ENCODE data around the gene KSR1.
"Not testable (repeated sequence)": the region's sequence is repeated elsewhere in the genome, so short reads cannot be mapped to it uniquely, and the experiment has no call there.

KSR1 gene

DNA sequence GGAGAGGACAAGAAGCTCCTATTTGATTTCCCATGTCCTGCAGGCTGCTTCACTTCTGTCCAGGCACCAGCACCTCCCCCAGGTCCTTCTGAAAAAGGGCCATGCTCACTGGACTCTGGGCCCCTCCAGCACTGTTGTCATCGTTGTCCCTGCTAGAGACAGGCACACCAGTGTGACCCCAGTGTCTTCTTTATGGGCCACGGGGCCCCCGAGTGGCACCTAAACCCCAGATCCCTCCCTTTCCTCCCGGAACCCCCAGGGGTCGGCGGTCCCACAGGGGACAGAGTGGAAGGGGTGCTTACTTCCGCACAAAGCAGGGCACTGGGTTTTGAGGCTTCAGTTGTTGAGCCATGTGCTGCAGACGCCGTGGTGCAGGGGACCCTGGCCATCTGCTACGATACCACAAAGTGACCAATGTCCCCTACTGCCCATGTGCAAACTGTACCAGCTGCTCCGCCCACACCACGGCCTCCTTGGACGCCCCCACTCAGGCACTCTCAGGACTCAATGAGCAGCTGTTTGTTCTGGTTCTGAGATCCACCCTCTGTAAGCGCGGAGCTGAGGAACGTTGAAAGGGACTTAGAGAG lies 199.4 kb downstream of the KSR1 start:
- 95% methylated on average over 7 of the region's 16 CpGs for WGBS (ENCODE audit: insufficient coverage)
- POLR2A ChIA-PET = not testable (repeated sequence)

DNA sequence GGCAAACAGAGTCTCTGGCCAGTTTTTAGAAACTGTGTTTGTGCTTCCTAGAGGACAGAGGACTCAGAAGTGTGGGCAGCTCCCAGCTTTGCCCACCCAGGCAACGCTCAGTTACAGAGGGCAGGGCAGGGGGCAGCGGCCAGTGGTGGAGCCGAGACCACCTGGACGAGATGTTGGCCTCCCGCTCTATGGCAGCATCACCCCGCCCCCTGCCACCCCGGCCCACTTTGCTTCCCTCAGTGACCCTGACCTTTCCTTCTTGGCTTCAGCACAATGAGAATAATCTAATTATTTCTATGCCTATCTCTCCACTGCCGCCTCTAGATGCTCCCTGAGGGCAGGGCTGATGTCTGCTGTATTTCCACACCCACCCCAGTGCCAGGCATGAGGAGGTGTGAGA lies 200.4 kb downstream of the KSR1 start:
- CTCF ChIA-PET = interaction anchor here (2.1 to 10.8 kb wide), 2 partner anchors 99 to 223 kb away, joined by 7 to 97 read pairs; no protein-coding TSS in a partner anchor
- DNase-seq; H3K27me3 ChIP-seq (replicated peaks in 2 of 5; ENCODE audit: control insufficient read depth in 4 of 5, insufficient read depth in 5 of 5, low read length in 4 of 5); H3K27ac ChIP-seq (ENCODE audit: insufficient read depth in 1 of 2, low read depth in 1 of 2, low read length in 2 of 2, poor library complexity in 1 of 2, severe bottlenecking in 2 of 2); H3K9me3 ChIP-seq (ENCODE audit: control extremely low read depth in 1 of 5, control insufficient read depth in 4 of 5, insufficient read depth in 2 of 5, low read depth in 1 of 5, low read length in 4 of 5); H3K36me3 ChIP-seq (ENCODE audit: control insufficient read depth in 4 of 4, insufficient read depth in 4 of 4, low read length in 3 of 4); H3K4me3 ChIP-seq (ENCODE audit: control insufficient read depth in 1 of 7, extremely low read depth in 1 of 7, insufficient read depth in 4 of 7, low read depth in 2 of 7, low read length in 6 of 7); H3K4me1 ChIP-seq (ENCODE audit: control extremely low read depth in 1 of 4, control insufficient read depth in 4 of 4, insufficient read depth in 4 of 4, low read length in 3 of 4); POLR2A ChIA-PET: not testable (repeated sequence)
- 93% methylated on average over 7 of the region's 8 CpGs for WGBS (ENCODE audit: insufficient coverage)

More for the DNA sequence above, 199.4 kb downstream of the KSR1 start:
- CTCF ChIA-PET = interaction anchor here (1.0 to 10.8 kb wide), 14 partner anchors 9 to 418 kb away, joined by 3 to 102 read pairs (median 6); no protein-coding TSS in a partner anchor
- H3K9me3 ChIP-seq (ENCODE audit: control extremely low read depth in 1 of 5, control insufficient read depth in 4 of 5, insufficient read depth in 2 of 5, low read depth in 1 of 5, low read length in 4 of 5); DNase-seq; H3K27ac ChIP-seq (ENCODE audit: insufficient read depth in 1 of 2, low read depth in 1 of 2, low read length in 2 of 2, poor library complexity in 1 of 2, severe bottlenecking in 2 of 2); H3K27me3 ChIP-seq (replicated peaks in 2 of 5; ENCODE audit: control insufficient read depth in 4 of 5, insufficient read depth in 5 of 5, low read length in 4 of 5); H3K4me1 ChIP-seq (ENCODE audit: control extremely low read depth in 1 of 4, control insufficient read depth in 4 of 4, insufficient read depth in 4 of 4, low read length in 3 of 4); H3K4me3 ChIP-seq (ENCODE audit: control insufficient read depth in 1 of 7, extremely low read depth in 1 of 7, insufficient read depth in 4 of 7, low read depth in 2 of 7, low read length in 6 of 7); H3K36me3 ChIP-seq (ENCODE audit: control insufficient read depth in 4 of 4, insufficient read depth in 4 of 4, low read length in 3 of 4): not testable (repeated sequence)

DNA sequence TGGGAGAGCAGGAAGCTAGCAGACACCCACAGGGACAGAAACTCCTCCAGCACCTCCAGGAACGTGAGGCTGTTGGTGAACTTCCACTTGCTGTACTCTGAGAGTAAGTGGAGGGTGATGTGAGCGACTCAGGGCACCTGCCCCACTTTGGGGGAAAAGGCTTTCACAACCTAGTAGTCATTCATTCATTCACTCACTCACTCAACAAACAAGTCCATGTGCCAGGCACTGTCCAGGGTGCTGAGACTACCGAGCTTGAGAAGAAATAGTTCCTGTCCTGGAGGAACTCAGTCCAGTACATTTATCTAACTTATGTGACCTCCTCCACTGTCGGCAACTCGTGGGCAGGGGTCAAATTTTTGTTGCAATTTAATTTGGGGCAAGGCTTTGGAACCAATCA lies 201.4 kb downstream of the KSR1 start:
- Histone ChIP-seq H3K4me1 (ENCODE audit: control extremely low read depth in 1 of 4, control insufficient read depth in 4 of 4, insufficient read depth in 4 of 4, low read length in 3 of 4) (peaks cover 0 to 3% (median under 1%) of the 10 kb centered on the region in 4 experiments), H3K27ac (ENCODE audit: insufficient read depth in 1 of 2, low read depth in 1 of 2, low read length in 2 of 2, poor library complexity in 1 of 2, severe bottlenecking in 2 of 2) (no peak overlapping the region), H3K4me3 (ENCODE audit: control insufficient read depth in 1 of 7, extremely low read depth in 1 of 7, insufficient read depth in 4 of 7, low read depth in 2 of 7, low read length in 6 of 7) (no peak overlapping the region), H3K27me3 (replicated peaks in 2 of 5; ENCODE audit: control insufficient read depth in 4 of 5, insufficient read depth in 5 of 5, low read length in 4 of 5) (peaks cover 0 to 1% (median 0%) of the 10 kb centered on the region in 5 experiments), H3K36me3 (ENCODE audit: control insufficient read depth in 4 of 4, insufficient read depth in 4 of 4, low read length in 3 of 4) (no peaks in the 10 kb centered on the region), H3K9me3 (ENCODE audit: control extremely low read depth in 1 of 5, control insufficient read depth in 4 of 5, insufficient read depth in 2 of 5, low read depth in 1 of 5, low read length in 4 of 5) (no peaks in the 10 kb centered on the region)
- DNase-seq = peak in 2 of 3 donors; percentile 50 to 58
- ChIA-PET CTCF (interaction anchor here (1.4 to 10.8 kb wide), 3 partner anchors 26 to 222 kb away, joined by 3 to 97 read pairs (median 7); no protein-coding TSS in a partner anchor), POLR2A (no interaction called here)
- WGBS (ENCODE audit: insufficient coverage) = 50% methylated on average over 1 of the region's 5 CpGs

DNA sequence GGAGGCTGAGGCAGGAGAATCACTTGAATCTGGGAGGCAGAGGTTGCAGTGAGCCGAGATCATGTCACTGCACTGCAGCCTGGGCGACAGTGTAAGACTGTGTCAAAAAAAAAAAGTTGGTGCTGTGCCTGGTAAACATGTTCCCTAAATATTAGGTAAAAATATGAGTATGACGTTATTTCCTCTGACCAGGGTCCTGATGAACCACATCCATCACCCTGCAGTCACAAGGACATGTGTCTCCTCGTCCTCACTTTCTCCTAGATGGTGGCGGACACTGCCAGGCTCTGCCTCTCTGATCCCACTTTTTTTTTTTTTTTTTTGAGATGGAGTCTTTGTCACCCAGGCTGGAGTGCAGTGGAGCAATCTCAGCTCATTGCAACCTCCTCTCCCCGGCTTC lies 203.4 kb downstream of the KSR1 start:
- H3K4me3 ChIP-seq (ENCODE audit: control insufficient read depth in 1 of 7, extremely low read depth in 1 of 7, insufficient read depth in 4 of 7, low read depth in 2 of 7, low read length in 6 of 7) = no peak overlapping the region
- no peak for DNase-seq
- ChIA-PET CTCF (interaction anchor here (1.8 kb wide), 1 partner anchor 97 kb away, joined by 9 read pairs; no protein-coding TSS in a partner anchor), POLR2A (interaction anchor here (0.6 kb wide), 1 partner anchor 52 kb away, joined by 5 read pairs; no protein-coding TSS in a partner anchor)
- H3K36me3 ChIP-seq (ENCODE audit: control insufficient read depth in 4 of 4, insufficient read depth in 4 of 4, low read length in 3 of 4) = no peaks in the 10 kb centered on the region
- WGBS (ENCODE audit: insufficient coverage) = 85% methylated on average over 2 of the region's 6 CpGs
- H3K27me3 ChIP-seq (replicated peaks in 2 of 5; ENCODE audit: control insufficient read depth in 4 of 5, insufficient read depth in 5 of 5, low read length in 4 of 5) = peaks cover 0 to 3% (median 0%) of the 10 kb centered on the region in 5 experiments
- no peak overlapping the region for H3K27ac ChIP-seq (ENCODE audit: insufficient read depth in 1 of 2, low read depth in 1 of 2, low read length in 2 of 2, poor library complexity in 1 of 2, severe bottlenecking in 2 of 2)
- H3K4me1 ChIP-seq (ENCODE audit: control extremely low read depth in 1 of 4, control insufficient read depth in 4 of 4, insufficient read depth in 4 of 4, low read length in 3 of 4) = no peaks in the 10 kb centered on the region
- H3K9me3 ChIP-seq (ENCODE audit: control extremely low read depth in 1 of 5, control insufficient read depth in 4 of 5, insufficient read depth in 2 of 5, low read depth in 1 of 5, low read length in 4 of 5) = no peaks in the 10 kb centered on the region

DNA sequence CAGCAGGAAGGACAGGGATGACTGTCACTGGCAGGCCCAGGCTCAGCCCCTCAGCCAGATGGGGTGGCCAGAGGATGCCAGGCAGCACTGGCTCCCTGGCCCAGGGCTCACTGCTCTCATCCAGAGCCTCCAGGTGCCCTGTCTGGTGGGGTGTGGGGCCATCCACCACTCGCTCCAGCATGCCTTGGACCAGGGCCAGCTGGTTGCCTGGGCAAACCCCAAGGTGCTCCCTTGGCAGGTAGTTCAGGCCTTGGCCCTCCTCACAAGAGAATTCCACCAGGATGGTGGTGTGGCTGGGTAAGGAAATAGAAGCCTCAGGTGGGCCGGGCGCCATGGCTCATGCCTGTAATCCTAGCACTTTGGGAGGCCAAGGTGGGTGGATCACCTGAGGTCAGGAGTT lies 204.2 kb downstream of the KSR1 start:
- Histone ChIP-seq H3K36me3 (ENCODE audit: control insufficient read depth in 4 of 4, insufficient read depth in 4 of 4, low read length in 3 of 4) (no peaks in the 10 kb centered on the region), H3K27me3 (replicated peaks in 2 of 5; ENCODE audit: control insufficient read depth in 4 of 5, insufficient read depth in 5 of 5, low read length in 4 of 5) (peaks cover 0 to 3% (median 0%) of the 10 kb centered on the region in 5 experiments), H3K4me1 (ENCODE audit: control extremely low read depth in 1 of 4, control insufficient read depth in 4 of 4, insufficient read depth in 4 of 4, low read length in 3 of 4) (no peaks in the 10 kb centered on the region), H3K4me3 (ENCODE audit: control insufficient read depth in 1 of 7, extremely low read depth in 1 of 7, insufficient read depth in 4 of 7, low read depth in 2 of 7, low read length in 6 of 7) (no peak overlapping the region), H3K27ac (ENCODE audit: insufficient read depth in 1 of 2, low read depth in 1 of 2, low read length in 2 of 2, poor library complexity in 1 of 2, severe bottlenecking in 2 of 2) (no peak overlapping the region), H3K9me3 (ENCODE audit: control extremely low read depth in 1 of 5, control insufficient read depth in 4 of 5, insufficient read depth in 2 of 5, low read depth in 1 of 5, low read length in 4 of 5) (no peaks in the 10 kb centered on the region)
- no peak for DNase-seq
- POLR2A ChIA-PET = interaction anchor here (0.6 kb wide), 1 partner anchor 52 kb away, joined by 5 read pairs; no protein-coding TSS in a partner anchor
- CTCF ChIA-PET = interaction anchor here (0.7 to 1.8 kb wide), 3 partner anchors 14 to 96 kb away, joined by 3 to 9 read pairs (median 3); no protein-coding TSS in a partner anchor
- 76% methylated on average over 2 of the region's 3 CpGs for WGBS (ENCODE audit: insufficient coverage)

DNA sequence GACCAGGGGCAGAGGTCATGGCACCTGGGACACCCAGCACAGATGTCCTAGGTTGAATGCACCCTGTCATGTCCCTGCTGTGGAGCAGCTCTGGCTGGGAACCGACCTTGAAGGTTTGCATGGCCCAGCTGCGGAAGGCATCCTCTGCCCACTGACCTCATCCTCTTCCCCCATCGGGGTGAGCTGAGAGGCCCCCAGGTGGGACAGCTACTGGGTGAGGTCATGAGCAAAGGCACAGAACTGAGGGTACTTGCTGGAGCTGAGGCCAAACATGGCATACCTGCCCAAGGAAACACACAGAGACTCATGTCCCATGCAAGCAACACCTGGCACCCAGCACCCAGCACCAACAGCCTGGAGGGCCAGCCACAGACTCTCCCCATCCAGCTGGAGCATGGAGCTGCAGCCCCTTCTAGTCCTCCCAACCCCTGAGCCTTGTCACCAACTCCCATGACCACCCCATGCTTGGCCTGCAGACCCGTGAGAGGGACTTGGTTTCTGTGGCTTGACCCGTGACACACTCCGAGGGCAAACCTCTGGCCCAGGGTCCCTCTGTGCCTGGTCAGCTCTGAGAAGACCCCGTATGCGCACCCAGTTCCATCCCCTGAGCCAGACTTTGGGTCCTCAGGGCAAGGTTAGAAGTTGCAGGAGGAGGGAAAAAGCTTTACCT lies 207.8 kb downstream of the KSR1 start:
- Histone ChIP-seq H3K36me3 (ENCODE audit: control insufficient read depth in 4 of 4, insufficient read depth in 4 of 4, low read length in 3 of 4) (no peaks in the 10 kb centered on the region), H3K4me3 (ENCODE audit: control insufficient read depth in 1 of 7, extremely low read depth in 1 of 7, insufficient read depth in 4 of 7, low read depth in 2 of 7, low read length in 6 of 7) (no peak overlapping the region), H3K27me3 (replicated peaks in 2 of 5; ENCODE audit: control insufficient read depth in 4 of 5, insufficient read depth in 5 of 5, low read length in 4 of 5) (peaks cover 0 to 2% (median 0%) of the 10 kb centered on the region in 5 experiments), H3K4me1 (ENCODE audit: control extremely low read depth in 1 of 4, control insufficient read depth in 4 of 4, insufficient read depth in 4 of 4, low read length in 3 of 4) (no peaks in the 10 kb centered on the region), H3K27ac (ENCODE audit: insufficient read depth in 1 of 2, low read depth in 1 of 2, low read length in 2 of 2, poor library complexity in 1 of 2, severe bottlenecking in 2 of 2) (no peak overlapping the region), H3K9me3 (ENCODE audit: control extremely low read depth in 1 of 5, control insufficient read depth in 4 of 5, insufficient read depth in 2 of 5, low read depth in 1 of 5, low read length in 4 of 5) (no peaks in the 10 kb centered on the region)
- WGBS (ENCODE audit: insufficient coverage) = 93% methylated on average over 8 of the region's 8 CpGs
- ChIA-PET CTCF (interaction anchor here (2.7 to 3.9 kb wide), 2 partner anchors 9 to 93 kb away, joined by 11 to 20 read pairs; no protein-coding TSS in a partner anchor), POLR2A (interaction anchor here (0.5 to 0.6 kb wide), 2 partner anchors 383 to 626 kb away, joined by 4 to 5 read pairs; no protein-coding TSS in a partner anchor)
- no peak for DNase-seq

DNA sequence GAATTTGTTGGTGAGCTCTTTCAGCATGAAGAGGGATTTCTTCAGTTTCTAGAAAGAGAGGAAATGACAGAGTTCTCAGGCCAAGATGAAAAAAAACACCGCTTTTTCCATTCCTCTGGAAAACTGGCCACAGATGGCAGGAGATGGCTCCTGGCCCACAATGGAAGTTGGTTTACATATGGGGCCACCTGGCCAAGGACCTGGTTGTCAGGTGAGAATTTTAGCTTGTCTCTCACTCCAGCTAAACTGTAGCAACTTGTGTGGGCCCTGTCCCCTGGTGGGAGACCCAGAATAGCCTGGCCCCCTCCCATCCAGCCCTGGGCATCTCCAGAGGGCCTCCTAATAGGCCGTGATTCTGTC lies 208.3 kb downstream of the KSR1 start:
- ChIA-PET POLR2A (interaction anchor here (0.5 to 0.6 kb wide), 2 partner anchors 383 to 625 kb away, joined by 4 to 5 read pairs; no protein-coding TSS in a partner anchor), CTCF (interaction anchor here (0.6 to 3.9 kb wide), 3 partner anchors 10 to 92 kb away, joined by 3 to 20 read pairs (median 11); no protein-coding TSS in a partner anchor)
- Histone ChIP-seq H3K4me1 (ENCODE audit: control extremely low read depth in 1 of 4, control insufficient read depth in 4 of 4, insufficient read depth in 4 of 4, low read length in 3 of 4) (no peaks in the 10 kb centered on the region), H3K9me3 (ENCODE audit: control extremely low read depth in 1 of 5, control insufficient read depth in 4 of 5, insufficient read depth in 2 of 5, low read depth in 1 of 5, low read length in 4 of 5) (no peaks in the 10 kb centered on the region), H3K4me3 (ENCODE audit: control insufficient read depth in 1 of 7, extremely low read depth in 1 of 7, insufficient read depth in 4 of 7, low read depth in 2 of 7, low read length in 6 of 7) (no peak overlapping the region), H3K36me3 (ENCODE audit: control insufficient read depth in 4 of 4, insufficient read depth in 4 of 4, low read length in 3 of 4) (no peaks in the 10 kb centered on the region), H3K27ac (ENCODE audit: insufficient read depth in 1 of 2, low read depth in 1 of 2, low read length in 2 of 2, poor library complexity in 1 of 2, severe bottlenecking in 2 of 2) (no peak overlapping the region), H3K27me3 (replicated peaks in 2 of 5; ENCODE audit: control insufficient read depth in 4 of 5, insufficient read depth in 5 of 5, low read length in 4 of 5) (peaks cover 0 to 2% (median 0%) of the 10 kb centered on the region in 5 experiments)
- DNase-seq = no peak
- 83% methylated on average over 1 of the region's 2 CpGs for WGBS (ENCODE audit: insufficient coverage)

All from common myeloid progenitor, CD34-positive (primary cell).